CD4-positive, alpha-beta T cell treated with Interleukin-17A for 4 hours (primary cell): ENCODE results near the gene SPRY1.
A peak's percentile ranks its signal among the peaks of the same experiment; 100 is the strongest.

ENCODE experiments used
- DNase-seq: peaks from one replicate; pipeline ENCODE4 v3.0.0-alpha.2; 2020; ENCODE audit warnings: mixed read lengths

Gene SPRY1, protein sequence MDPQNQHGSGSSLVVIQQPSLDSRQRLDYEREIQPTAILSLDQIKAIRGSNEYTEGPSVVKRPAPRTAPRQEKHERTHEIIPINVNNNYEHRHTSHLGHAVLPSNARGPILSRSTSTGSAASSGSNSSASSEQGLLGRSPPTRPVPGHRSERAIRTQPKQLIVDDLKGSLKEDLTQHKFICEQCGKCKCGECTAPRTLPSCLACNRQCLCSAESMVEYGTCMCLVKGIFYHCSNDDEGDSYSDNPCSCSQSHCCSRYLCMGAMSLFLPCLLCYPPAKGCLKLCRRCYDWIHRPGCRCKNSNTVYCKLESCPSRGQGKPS

DNA sequence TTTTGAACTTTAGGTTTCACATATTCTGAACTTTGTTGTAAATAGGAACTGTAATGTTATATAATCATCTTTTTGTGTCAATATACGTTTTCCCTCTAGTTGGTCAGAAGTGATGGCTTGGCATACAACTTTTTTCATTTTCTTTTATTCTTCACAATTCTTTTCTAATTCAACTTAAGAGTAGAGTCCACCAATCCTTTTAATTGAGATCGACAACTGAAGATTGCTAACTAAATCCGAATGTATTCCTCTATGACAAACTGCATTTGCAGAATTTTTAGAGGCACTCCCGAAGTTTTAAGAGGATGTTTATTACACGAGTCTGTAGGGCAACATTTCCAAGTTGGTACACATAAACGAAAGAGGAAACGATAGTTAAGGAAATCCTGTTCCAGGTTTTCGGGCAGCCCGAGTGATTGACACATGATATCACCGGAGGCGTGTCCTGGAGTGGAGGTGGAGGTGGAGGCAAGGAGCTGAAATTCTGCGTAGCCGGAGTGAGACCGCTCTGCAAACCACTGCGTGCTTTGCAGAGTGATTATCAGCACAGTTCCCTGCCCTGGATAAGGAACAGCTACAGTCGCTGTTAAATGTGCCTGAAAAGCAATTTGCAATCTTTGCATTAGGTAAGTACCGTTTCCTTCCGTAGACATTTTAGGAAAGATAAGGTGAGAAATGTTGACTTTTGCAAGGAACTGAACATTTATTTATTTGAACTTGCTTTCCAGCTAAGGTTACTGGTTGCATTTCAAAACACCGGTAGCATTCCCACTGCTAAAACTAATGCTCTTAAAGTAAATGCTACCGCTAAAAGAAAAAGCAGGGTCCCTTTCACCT lies at the start of gene SPRY1:
TSS of gene SPRY1 (plus strand) at position 489 of the 837 bp plus-strand sequence. CDS start 4,797 bp downstream, outside the sequence.
- peak; percentile 78 for DNase-seq

DNA sequence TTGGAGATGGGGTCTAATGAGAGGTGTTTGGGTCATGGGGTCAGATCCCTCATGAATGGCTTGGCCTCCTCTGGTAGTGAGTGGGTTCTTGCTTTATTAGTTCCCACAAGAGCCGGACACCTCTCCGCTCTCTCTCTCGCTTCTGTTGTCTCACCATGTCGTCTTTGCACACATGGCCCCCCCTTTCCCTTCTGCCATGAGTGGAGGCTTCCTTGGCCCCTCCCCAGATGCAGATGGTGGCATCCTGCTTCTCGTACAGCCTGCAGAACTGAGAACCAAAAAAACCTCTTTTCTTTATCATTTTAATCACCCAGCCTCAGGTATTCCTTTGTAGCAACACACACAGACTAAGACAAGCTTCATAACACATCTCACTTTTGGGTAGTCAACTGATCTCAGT lies 49.6 kb upstream of the SPRY1 start:
- DNase-seq = no peak

DNA sequence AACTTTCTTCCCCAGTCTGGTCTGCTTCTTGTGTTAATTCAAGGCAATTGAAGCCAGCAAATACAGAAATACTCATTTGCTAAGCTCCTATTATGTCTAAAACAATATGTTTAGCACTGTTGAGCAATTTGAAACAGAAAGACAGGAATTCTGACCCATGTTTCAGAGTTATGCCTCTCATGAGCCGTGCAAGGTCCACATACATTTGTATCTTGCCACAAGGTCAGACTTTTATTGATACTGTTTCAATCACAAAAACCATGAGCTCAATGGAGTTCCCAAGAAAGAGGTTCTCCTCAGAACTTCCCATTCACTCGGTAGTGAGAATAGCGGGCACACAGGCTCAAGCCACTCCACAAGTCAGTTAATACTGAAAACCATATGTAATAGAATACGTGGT lies 47.6 kb upstream of the SPRY1 start:
- no peak for DNase-seq

DNA sequence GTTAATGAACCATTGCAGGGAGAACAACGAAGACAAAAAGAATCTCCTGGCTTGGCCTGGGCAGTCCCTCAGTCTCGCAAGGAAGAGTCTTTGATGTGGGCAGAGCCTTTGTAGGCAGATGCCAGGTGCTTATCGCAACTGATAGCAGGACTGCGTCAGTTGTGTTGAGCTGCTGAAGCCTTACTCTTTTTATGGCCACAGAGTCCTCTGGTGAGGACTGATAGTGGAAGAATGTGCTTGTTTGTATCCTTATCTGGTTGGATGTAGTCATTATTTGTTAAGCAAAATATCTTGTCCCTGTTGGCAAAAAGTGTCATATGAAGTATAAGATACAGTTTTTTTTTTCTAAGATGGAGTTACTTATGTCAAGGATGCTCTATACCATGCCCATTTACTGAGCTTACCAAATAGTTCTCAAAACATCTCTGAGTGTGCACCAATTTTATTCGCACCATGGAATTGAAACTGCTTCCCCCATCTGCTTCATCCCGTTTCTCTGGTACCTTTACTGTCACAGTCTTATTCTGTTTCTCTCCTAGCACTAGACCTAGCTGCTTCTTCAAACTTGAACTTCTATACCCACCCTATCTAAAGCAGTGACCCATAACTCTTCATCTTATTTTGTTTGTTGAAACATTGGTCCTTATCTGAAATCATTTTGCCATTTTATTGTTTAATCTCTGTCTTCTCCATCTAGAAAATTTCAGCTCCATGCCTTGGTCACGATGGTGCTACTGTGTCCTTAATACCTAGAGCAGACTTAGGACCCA lies 47.0 kb upstream of the SPRY1 start:
- DNase-seq = no peak

DNA sequence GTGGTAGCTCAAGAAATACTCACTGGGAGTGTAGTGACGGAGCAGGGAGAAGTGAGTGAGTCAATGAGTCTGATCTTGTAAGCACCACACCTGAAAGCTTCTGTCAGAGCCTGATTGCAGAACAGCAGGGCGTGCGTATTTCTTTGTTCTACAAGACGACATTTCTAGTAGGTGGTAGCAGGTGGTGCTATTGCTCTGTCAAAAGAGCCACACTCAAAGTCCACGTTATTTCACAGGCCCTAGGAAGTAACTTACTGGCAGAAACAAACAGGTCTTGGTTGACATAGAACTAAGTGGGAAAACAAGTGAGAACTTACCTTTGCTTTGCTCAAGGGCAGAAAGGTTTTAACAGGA lies 46.4 kb upstream of the SPRY1 start:
- no peak for DNase-seq

DNA sequence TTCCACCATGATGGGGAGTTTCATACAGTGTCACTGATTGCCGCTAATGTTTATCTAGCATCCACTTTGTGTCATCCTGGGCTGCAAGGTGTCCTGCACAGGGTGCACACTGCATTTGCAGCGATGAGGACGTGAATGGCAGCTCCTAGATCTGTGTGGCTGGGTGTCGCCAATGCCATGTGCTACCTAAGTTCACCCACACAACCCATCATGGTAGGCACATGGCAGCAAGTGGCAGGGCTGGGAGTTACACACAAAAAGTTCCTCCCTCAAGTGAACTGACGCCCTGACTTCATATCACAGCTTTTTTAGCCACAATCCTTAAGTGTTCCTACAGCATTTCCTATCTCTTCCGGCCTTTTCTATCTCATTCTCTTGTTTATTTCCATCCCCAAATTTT lies 45.9 kb upstream of the SPRY1 start:
- DNase-seq = no peak

DNA sequence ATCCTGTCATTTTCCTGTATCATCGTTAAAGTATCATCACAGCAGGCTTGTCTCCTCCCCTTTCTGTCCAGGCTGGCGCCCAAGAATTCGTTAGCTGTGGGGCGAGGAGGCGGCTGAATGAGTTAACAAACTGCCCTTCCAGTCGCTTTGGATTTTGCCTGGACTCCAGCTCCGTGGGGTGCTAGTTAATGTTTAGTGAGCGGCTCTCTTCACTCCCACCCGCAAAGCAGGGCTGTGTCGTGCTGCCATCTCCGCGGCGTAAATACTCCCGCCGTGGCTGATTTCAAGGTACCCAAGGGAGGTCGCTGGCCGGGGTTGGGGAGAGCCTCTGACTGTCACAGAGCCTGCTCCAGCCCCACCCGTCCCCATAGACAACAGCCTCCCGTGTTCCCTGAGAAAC lies 44.9 kb upstream of the SPRY1 start:
- no peak for DNase-seq

DNA sequence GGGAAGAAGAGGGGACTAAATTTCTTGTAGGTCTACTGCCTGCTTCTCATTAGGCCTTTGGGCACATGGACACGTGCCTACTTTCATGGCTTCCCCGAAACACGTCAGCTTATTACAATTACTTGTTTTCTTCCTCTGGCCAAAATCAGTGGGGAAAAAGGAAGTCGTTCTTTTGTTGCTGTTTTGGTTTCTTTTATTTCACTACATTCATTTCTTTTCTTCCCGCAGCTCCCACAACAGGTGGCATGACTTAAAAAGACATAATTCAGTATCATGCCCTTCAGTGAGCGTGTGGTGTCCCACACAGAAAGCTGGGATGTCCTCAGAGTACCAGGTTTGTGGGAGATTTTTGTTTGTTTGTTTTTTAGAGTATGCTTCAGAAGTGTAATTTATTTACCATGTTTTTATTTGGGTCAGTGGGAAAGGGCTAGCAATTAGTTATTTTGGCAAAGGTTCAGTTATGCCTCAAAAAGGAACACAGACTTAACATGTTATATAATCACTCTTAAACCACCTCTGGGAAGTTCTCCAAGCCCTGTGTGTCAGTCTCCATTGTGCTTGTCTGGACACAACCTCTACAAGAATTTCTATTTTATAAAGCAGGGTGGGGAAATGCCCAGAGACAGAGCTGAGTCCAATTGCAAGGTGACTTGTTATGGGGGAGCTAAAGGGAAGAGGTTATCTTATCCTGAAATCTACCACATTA lies 44.2 kb upstream of the SPRY1 start:
- DNase-seq = no peak

DNA sequence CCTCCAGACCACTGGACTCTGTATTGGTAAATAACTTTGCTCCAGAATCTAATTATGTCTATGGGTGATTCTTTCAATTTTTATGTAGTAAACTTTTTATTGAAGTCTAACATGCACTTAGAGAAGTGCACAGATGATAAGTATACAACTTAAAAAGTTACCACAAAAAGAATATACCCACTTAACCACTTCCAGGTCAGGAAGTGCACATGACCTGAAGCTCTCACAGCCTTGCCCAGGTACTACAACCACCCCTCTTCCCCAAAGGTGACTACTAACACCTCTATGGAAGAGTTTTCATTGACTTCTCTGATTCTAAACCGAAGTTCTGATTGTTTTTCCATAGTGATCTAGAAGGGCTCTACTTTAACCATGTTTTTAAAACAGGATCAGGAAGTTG lies 43.6 kb upstream of the SPRY1 start:
- DNase-seq = no peak

DNA sequence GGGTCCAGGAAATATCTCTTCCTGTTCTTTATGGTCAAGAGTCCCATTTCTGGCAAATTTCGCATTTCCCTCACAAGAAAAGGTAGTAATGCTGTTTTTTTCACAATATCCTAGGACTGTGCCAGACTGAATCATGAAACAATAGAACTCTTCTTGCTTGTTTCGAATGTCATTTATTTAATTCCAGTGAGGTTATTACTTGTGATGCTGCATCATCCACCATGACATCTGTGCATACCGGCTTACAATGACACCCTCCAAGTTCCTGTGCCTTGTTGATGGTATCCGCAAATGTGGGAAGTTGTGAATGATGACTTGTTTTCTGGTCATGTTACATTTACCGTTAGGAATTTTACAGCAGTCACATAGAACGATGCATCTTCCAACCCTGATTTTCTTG lies 42.9 kb upstream of the SPRY1 start:
- DNase-seq = no peak

DNA sequence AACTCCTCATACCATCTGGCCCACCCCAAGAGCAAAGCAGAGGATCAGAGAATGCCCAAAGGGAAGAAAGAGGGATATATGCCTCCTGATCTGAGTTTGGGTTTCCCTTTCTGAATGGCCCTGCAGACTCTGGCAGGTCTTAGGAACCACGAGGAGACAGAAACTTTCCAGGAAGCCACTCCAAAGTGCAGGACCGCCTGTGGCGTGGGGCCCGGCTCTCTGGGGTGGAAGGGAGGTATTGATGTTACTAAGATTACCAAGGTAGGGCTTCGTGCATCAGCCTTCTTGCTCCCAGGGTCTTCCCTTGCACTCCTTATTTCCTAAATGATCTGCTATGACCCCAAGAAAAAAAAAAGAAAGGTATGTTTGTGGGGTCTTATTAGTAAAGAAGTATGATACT lies 41.9 kb upstream of the SPRY1 start:
- no peak for DNase-seq

DNA sequence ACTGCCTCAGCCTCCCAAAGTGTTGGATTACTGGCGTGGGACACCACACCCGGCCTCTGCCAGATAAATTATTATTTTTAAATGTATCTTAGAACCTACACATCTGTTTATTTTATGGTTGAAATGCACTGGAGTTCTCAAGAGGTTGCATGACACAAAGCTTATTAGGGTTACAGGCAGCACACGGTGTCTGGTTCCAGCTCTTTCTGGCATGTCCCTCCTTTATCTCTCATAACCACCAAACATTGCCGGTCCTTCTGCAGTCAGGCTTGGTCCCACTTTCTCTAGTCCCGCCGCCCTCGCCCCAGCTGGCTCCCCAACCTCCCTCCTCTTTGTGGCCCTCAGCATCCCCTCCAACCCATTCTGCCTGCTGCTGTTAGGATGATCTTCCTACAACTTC lies 39.7 kb upstream of the SPRY1 start:
- DNase-seq = no peak

DNA sequence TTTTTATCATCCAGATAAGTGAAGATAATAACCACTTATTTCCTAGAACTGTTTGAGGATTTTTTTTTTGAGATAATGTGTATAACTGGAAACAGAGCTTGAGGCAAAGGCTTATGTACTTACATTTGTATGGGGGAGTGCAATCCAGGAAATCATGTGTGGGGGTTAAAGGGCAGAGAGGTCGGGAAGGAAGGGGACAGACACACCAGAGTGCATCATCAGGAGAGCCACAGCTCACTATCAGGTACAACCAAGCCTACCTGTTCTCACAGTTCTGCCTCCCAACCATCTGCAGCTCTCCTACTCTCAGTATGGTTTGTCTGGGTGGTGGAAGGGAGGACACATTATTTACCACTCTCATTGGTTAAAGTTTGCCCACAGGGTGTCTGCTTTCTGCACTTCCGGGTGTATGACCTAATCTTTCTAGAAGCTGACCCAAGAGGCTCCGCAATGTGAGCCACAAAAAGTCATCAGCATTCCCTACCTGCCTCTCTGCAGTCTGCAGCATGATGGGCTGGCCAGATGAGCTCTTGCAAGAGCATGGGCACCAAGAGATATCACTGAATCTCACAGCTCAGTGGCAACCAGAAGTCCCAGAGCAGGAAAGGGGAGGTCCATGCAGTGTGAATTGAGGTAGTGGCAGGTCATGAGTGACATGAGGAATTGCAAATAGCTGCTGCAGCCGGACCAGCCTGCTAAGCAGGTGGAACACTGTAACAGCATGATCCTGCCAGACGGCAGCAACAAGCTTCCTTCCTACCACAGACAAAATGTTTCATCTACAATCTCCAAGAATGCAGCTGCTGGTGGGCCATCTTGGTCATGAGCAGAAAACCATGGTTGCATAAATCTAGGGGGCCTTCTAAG lies 36.9 kb upstream of the SPRY1 start:
- no peak for DNase-seq

DNA sequence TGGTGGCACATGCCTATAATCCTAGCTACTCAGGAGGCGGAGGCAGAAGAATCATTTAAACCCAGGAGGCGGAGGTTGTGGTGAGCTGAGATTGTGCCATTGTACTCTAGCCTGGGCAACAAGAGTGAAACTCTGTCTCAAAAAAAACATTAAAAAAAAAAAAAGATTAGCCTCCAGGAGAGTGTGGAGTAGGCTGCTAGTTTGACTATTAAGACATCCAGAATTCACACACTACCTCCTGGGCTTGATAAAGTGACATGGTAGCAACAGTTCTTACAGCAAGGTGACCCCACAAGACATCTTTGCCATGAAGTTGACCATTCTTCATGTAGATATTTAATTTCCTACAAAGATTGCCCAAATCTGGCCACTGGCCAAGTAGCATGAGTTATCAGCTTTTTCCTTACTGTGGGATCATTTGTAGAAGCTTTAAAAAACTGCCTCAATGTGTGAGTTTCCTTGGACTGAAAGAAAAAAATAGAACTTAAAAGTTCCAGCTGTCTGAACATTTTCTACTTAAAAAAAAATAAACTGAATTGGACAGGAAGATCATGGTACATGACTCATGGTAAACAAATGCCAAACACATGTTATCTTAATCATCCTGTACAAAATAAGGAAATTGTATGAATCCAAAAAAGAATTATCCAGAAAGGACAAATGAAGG lies 35.3 kb upstream of the SPRY1 start:
- no peak for DNase-seq

DNA sequence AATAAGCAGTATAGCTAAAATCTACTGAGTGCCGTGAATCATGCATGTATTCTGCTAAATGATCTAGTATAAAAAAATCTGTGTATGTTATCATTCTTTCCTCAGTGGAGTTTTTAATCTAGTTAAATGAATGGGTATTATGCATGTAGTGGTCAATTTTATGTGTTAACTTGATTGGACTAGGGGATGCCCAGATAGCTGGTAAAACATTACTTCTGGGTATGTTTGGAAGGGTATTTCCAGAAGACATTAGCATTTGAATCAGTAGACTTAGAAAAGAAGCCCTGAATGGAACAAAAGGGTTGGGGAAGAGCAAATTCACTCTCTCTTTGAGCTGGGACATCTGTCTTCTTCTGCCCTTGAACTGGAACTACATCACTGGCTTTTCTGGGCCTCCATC lies 34.5 kb upstream of the SPRY1 start:
- no peak for DNase-seq

DNA sequence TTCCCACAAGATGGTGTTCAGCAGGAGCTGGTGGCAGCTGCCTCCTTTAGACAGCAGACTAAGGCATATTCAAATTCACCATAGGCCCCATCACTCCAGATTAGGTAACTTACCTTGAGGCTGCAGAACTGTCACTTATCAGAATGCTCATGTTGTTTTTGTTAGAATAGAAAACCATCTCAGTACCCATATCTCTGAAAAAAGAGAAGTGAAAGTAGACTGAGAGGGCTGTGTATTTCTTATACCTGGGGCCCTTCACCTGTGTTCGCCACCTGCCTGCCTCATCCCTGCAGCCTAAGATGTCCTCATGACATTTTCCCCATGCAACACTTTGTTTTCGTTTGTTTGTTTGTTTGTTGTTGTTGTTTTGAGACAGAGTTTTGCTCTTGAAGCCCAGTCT lies 32.9 kb upstream of the SPRY1 start:
- DNase-seq = no peak

DNA sequence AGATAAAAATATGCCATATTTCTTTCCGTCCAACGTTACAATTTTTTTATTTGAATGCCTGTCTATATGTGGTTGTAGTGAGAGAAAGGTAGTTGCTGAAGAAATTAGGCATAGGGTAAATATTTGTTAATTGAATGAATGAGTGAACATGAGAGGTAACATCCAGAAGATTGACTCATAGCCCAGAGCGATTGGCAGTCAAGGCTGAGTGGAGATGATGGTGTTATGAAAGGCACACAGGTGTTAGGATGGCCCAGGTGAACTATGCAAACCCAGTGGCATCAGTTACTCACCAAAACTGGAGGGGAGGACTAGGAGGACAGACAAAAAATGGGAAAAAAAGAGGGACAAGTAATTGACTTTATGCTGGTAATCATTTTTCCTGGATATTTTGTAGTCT lies 31.7 kb upstream of the SPRY1 start:
- no peak for DNase-seq

DNA sequence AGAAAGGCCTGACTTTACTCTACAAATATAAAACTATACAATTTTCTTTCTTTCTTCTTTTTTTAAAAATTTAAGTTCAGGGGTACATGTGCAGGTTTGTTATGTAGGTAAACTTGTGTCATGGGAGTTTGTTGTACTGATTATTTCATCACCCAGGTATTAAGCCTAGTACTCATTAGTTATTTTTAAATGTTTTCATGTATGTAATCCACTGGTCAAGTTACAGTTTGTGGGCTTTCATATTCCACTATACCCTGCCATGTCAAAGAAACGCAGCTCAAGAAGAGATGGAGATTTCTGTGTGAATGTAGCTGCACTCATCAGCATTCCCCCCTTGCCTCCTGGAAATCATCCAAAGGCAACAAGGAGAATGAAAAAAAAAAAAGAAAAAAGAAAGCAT lies 31.2 kb upstream of the SPRY1 start:
- no peak for DNase-seq

DNA sequence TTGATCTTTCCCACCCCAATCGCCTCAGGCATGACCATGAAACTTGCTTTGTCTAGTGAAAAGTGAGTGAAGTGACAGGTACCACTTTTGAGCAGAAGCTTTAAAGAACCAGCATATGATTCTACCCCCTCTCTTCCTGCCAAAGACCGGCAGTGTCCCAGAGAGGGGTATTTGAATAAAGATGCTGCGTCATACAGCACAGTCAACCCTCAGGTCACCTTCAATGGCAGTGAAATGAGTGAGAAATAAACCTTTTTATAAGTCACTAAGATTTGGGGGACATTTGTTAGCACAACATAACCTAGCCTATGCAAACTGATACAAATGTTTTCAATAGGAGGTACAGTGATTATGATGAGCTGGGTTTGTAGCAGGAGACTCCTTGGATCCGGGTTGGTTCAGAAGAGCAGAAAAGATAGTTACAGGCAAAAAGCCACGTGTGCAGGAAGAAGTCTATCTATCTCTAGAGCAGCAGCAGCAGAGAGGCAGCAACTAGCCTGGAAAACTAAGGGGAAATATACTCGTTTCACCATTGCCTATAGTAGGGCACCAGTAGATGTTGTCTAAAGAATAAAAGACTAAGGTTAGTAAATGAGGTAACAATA lies 30.3 kb upstream of the SPRY1 start:
- no peak for DNase-seq

DNA sequence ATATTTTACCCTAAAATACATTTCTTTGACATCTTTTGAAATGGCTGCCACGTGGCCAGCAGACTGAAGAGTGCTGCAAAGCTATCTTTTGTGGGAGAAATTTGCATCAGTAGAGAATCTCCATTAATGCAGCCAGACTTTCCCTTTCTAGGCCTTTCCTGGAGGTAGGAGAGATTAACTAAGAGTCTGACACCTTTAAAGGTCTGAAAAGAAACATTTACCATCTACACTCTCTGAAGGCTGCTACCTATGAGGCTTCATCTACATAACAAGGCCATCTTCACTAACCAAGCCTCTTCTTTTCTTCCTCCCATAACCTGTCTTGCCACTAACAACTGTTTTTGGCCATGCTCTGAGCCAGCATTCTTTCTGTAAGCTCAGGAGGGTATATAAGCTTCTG lies 17.8 kb upstream of the SPRY1 start:
- DNase-seq = no peak

DNA sequence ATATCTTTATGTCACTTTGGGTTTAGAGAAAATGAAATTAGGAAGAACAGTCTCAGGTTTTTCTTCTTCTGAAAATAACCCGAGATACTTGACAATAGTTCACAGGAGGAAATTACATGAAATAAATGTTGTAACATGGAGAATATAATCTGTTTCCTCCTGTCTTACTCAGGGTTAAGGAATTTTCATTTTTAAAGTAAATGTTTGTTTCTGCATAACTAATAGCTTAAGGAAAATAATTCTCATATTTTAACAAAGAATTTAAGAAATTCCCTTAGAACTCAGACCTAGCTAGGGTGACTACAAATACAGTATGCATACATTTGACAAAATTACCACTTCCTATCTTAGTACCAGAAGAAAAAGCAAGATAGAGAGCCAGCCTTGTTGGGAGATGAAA lies 17.2 kb upstream of the SPRY1 start:
- DNase-seq = no peak
